Measurements from ENCODE around the gene AURKA. TPM values are rescaled to one million over a fixed set of nuclear protein-coding genes. Genes with fewer than 3 reads are reported as not detected.
"Not testable (repeated sequence)": the region's sequence is repeated elsewhere in the genome, so short reads cannot be mapped to it uniquely, and the experiment has no call there.

The AURKA gene
- total RNA-seq, 2 experiments from 2014 or later = 63.2 to 105 TPM

GRCh38 chr20:56343861-56344381 is 48.1 kb downstream of the AURKA start:
- Histone ChIP-seq H3K9me3 (ENCODE audit: low read length) (no peaks in the 10 kb centered on the region), H3K79me2 (ENCODE audit: insufficient read depth, low read depth, low read length) (no peaks in the 10 kb centered on the region), H3K27ac (ENCODE audit: low read depth, low read length, poor library complexity, severe bottlenecking) (no peak overlapping the region), H3K9me2 (ENCODE audit: insufficient read depth, low read length) (no peaks in the 10 kb centered on the region), H2AFZ (ENCODE audit: low read length) (no peak overlapping the region), H3K4me1 (ENCODE audit: insufficient read depth, low read length, poor library complexity, severe bottlenecking) (no peaks in the 10 kb centered on the region), H3K4me2 (ENCODE audit: low read length) (no peak overlapping the region), H3K36me3 (ENCODE audit: insufficient read depth, low read length) (no peaks in the 10 kb centered on the region), H3K4me3 (ENCODE audit: low read depth, low read length, poor library complexity, severe bottlenecking) (no peak overlapping the region), H4K20me1 (ENCODE audit: insufficient read depth, low read length) (no peaks in the 10 kb centered on the region)
- no TSS peak for BruUV-seq (replicated peaks)
- ChIA-PET POLR2A (no interaction called here), CTCF (ENCODE audit: unreplicated experiment) (no interaction called here)
- peak; percentile 53 for TF ChIP-seq CTCF (conservative IDR thresholded peaks at IDR 0.05; ENCODE audit: low read length)
- TF ChIP-seq EZH2phosphoT487 (IDR thresholded peaks at IDR 0.05; ENCODE audit: borderline replicate concordance, low read depth, low read length) = no peak
- intact Hi-C loops (cut with micrococcal nuclease; ENCODE audit: unreplicated experiment) = loop anchor here (5.0 kb wide), 1 partner anchor 97 kb away; the partner anchor contains the start of gene MC3R
- DNase-seq (ENCODE audit: low spot score) = no peak

- H2AFZ ChIP-seq (ENCODE audit: low read length) = no peak overlapping the region
- BruUV-seq (replicated peaks) = no TSS peak
- H3K36me3 ChIP-seq (ENCODE audit: insufficient read depth, low read length) = no peaks in the 10 kb centered on the region
- H3K4me3 ChIP-seq (ENCODE audit: low read depth, low read length, poor library complexity, severe bottlenecking) = no peak overlapping the region
- CTCF ChIA-PET (ENCODE audit: unreplicated experiment) = no interaction called here
- intact Hi-C loops (cut with micrococcal nuclease; ENCODE audit: unreplicated experiment) = loop anchor here (5.0 kb wide), 1 partner anchor 95 kb away; the partner anchor contains the start of gene MC3R
- H3K9me2 ChIP-seq (ENCODE audit: insufficient read depth, low read length) = no peaks in the 10 kb centered on the region
- no peaks in the 10 kb centered on the region for H4K20me1 ChIP-seq (ENCODE audit: insufficient read depth, low read length)
- no peak overlapping the region for H3K4me2 ChIP-seq (ENCODE audit: low read length)
- H3K79me2 ChIP-seq (ENCODE audit: insufficient read depth, low read depth, low read length) = no peaks in the 10 kb centered on the region
- no peak for DNase-seq (ENCODE audit: low spot score)
- no peaks in the 10 kb centered on the region for H3K4me1 ChIP-seq (ENCODE audit: insufficient read depth, low read length, poor library complexity, severe bottlenecking)
- H3K27ac ChIP-seq (ENCODE audit: low read depth, low read length, poor library complexity, severe bottlenecking) = no peak overlapping the region
- POLR2A ChIA-PET = no interaction called here
- no peaks in the 10 kb centered on the region for H3K9me3 ChIP-seq (ENCODE audit: low read length)
- TF ChIP-seq CTCF (conservative IDR thresholded peaks at IDR 0.05; ENCODE audit: low read length) (no peak), EZH2phosphoT487 (IDR thresholded peaks at IDR 0.05; ENCODE audit: borderline replicate concordance, low read depth, low read length) (no peak)
Observed at GRCh38 chr20:56342783-56343182, 49.2 kb downstream of the AURKA start.

GRCh38 chr20:56336709-56337108 is 55.3 kb downstream of the AURKA start:
- H2AFZ ChIP-seq (ENCODE audit: low read length); H3K9me3 ChIP-seq (ENCODE audit: low read length); DNase-seq (ENCODE audit: low spot score); H3K9me2 ChIP-seq (ENCODE audit: insufficient read depth, low read length); H3K4me2 ChIP-seq (ENCODE audit: low read length); CTCF ChIA-PET (ENCODE audit: unreplicated experiment); H3K4me1 ChIP-seq (ENCODE audit: insufficient read depth, low read length, poor library complexity, severe bottlenecking); intact Hi-C loops (cut with micrococcal nuclease; ENCODE audit: unreplicated experiment); H3K79me2 ChIP-seq (ENCODE audit: insufficient read depth, low read depth, low read length); BruUV-seq (replicated peaks); POLR2A ChIA-PET; H3K27ac ChIP-seq (ENCODE audit: low read depth, low read length, poor library complexity, severe bottlenecking); H3K36me3 ChIP-seq (ENCODE audit: insufficient read depth, low read length); H3K4me3 ChIP-seq (ENCODE audit: low read depth, low read length, poor library complexity, severe bottlenecking); H4K20me1 ChIP-seq (ENCODE audit: insufficient read depth, low read length): not testable (repeated sequence)

Measured in OCI-LY7 (cell line).